Vagina (tissue), 2 donors: ENCODE data around the gene IGF2BP3. TPM values are rescaled to one million over a fixed set of nuclear protein-coding genes. Genes with fewer than 3 reads are reported as not detected.

Experiments used
- DNase-seq, 2 donors: peaks; one replicate each; pipeline ENCODE4 v3.0.0-alpha.2; 2017; ENCODE audit errors: extremely low spot score in 2 of 2
- H3K27ac ChIP-seq: fragments of 200-600 bp; sonication (generic); one replicate; pipeline ENCODE4 v1.5.1; 2019
- H3K27me3 ChIP-seq: fragments of 200-600 bp; sonication (generic); one replicate; pipeline ENCODE4 v1.5.1; 2019
- H3K36me3 ChIP-seq, 2 donors: fragments of 200-600 bp; sonication (generic); one replicate each; pipeline ENCODE4 v1.5.1; 2017 to 2019
- H3K4me1 ChIP-seq: fragments of 200-600 bp; sonication (generic); one replicate; pipeline ENCODE4 v1.5.1; 2019
- H3K4me3 ChIP-seq, 2 donors: fragments of 200-600 bp; sonication (generic); 1 replicate in 1 of 2; 2 replicates in 1 of 2; pipeline ENCODE4 v1.5.1; 2016 to 2019
- H3K9me3 ChIP-seq: fragments of 200-600 bp; sonication (generic); one replicate; pipeline ENCODE4 v1.5.1; 2019
- CTCF ChIP-seq, 3 experiments: fragments of 450-650 bp in 2 of 3; fragments of 200-600 bp in 1 of 3; sonication (generic) in 1 of 3; IDR thresholded peaks; one replicate each; pipeline ENCODE4 v1.5.1; 2017 to 2019; ENCODE audit warnings: antibody characterized with exemption in 3 of 3, mild to moderate bottlenecking in 2 of 3, moderate library complexity in 2 of 3
- POLR2A ChIP-seq, 2 donors: fragments of 450-650 bp; IDR thresholded peaks; one replicate each; pipeline ENCODE4 v1.6.1; 2017; ENCODE audit warnings: antibody characterized with exemption in 2 of 2, mild to moderate bottlenecking in 2 of 2, moderate library complexity in 2 of 2
- POLR2AphosphoS5 ChIP-seq, 2 donors: sonication (generic); formaldehyde crosslinking; IDR thresholded peaks; one replicate each; pipeline ENCODE4 v1.9.0; 2017; ENCODE audit warnings: antibody characterized with exemption in 2 of 2, mild to moderate bottlenecking in 2 of 2, low read depth in 1 of 2; ENCODE audit not compliant: insufficient read depth in 1 of 2
- intact Hi-C: fragments of 100-400 bp; cut with DNase I; formaldehyde crosslinking; loops from one replicate; pipeline ENCODE4 v1.15.1; 2023
- total RNA-seq: library from RNA; depleted of rRNA; stranded (reverse); fragments of >200 nt; gene quantifications from one replicate; pipeline ENCODE4 v1.2.3, GENCODE V29; 2016

IGF2BP3 gene
- total RNA-seq, 1 donor from 2014 or later, result 11.8 TPM

GRCh38 chr7:23454881-23455526 is 15.3 kb downstream of the IGF2BP3 start:
- Histone ChIP-seq H3K4me1 (no peaks in the 10 kb centered on the region), H3K27me3 (no peaks in the 10 kb centered on the region), H3K9me3 (no peaks in the 10 kb centered on the region), H3K36me3 (no peaks in the 10 kb centered on the region), H3K4me3 (no peak overlapping the region), H3K27ac (no peak overlapping the region)
- intact Hi-C loops, result no loop called here
- TF ChIP-seq CTCF (IDR thresholded peaks at IDR 0.05) (no peak), POLR2A (IDR thresholded peaks at IDR 0.05) (no peak), POLR2AphosphoS5 (IDR thresholded peaks at IDR 0.05; ENCODE audit: insufficient read depth in 1 of 2, low read depth in 1 of 2) (no peak)
- DNase-seq, result no peak

GRCh38 chr7:23450518-23450917 is 19.8 kb downstream of the IGF2BP3 start:
- Histone ChIP-seq H3K4me1 (no peaks in the 10 kb centered on the region), H3K36me3 (no peaks in the 10 kb centered on the region), H3K4me3 (no peak overlapping the region), H3K27ac (no peak overlapping the region), H3K9me3 (no peaks in the 10 kb centered on the region), H3K27me3 (no peaks in the 10 kb centered on the region)
- no peak for DNase-seq
- TF ChIP-seq POLR2AphosphoS5 (IDR thresholded peaks at IDR 0.05; ENCODE audit: insufficient read depth in 1 of 2, low read depth in 1 of 2), result no peak
- TF ChIP-seq POLR2A (IDR thresholded peaks at IDR 0.05), result no peak
- TF ChIP-seq CTCF (IDR thresholded peaks at IDR 0.05), result no peak
- intact Hi-C loops, result no loop called here

DNA sequence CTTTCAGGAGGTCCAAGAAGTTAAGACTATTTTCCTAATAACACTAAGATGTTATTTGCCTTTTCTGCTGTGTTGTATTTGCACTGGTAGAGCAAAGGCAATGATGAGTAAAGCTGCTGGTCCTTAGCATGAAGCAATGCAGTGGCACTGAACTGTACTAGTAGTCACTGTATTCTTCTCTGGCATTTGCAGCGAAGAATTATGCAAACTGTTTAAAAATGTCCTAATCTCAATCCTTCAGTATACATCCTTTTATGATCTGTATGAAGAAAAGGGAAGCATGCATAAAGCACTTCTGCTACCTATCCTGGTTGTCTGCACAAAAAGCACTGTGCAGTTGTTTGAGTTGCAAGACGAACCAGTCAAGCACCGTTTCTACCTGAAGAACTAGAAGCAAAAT is 20.4 kb downstream of the IGF2BP3 start:
- no peak overlapping the region for H3K4me3 ChIP-seq
- intact Hi-C loops, result no loop called here
- no peaks in the 10 kb centered on the region for H3K27me3 ChIP-seq

DNA sequence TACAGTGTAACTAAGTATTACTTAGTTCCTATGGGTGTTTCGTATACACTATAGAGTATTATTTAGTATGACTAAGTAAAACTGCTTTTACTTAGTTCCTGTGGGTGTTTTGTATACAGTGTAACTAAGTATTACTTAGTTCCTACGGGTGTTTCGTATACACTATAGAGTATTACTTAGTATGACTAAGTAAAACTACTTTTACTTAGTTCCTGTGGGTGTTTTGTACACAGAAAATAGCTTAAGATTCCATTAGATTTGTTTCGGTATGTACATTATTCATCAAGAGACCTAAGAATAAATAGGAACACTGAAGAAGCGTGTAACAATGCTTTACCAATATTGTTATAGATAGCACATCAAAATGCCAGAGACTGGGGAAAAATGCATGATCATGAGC is 25.0 kb downstream of the IGF2BP3 start:
- H3K4me3 ChIP-seq, result no peak overlapping the region
- H3K9me3 ChIP-seq, result no peaks in the 10 kb centered on the region
- no peak overlapping the region for H3K27ac ChIP-seq
- TF ChIP-seq CTCF (IDR thresholded peaks at IDR 0.05), result no peak
- TF ChIP-seq POLR2A (IDR thresholded peaks at IDR 0.05), result no peak
- no peak for TF ChIP-seq POLR2AphosphoS5 (IDR thresholded peaks at IDR 0.05; ENCODE audit: insufficient read depth in 1 of 2, low read depth in 1 of 2)
- no peaks in the 10 kb centered on the region for H3K4me1 ChIP-seq
- H3K27me3 ChIP-seq, result no peaks in the 10 kb centered on the region
- intact Hi-C loops, result no loop called here
- H3K36me3 ChIP-seq, result no peaks in the 10 kb centered on the region
- no peak for DNase-seq

More for the DNA sequence above, 20.4 kb downstream of the IGF2BP3 start:
- no peak for TF ChIP-seq POLR2AphosphoS5 (IDR thresholded peaks at IDR 0.05; ENCODE audit: insufficient read depth in 1 of 2, low read depth in 1 of 2)
- TF ChIP-seq CTCF (IDR thresholded peaks at IDR 0.05), result no peak
- no peak for TF ChIP-seq POLR2A (IDR thresholded peaks at IDR 0.05)
- H3K9me3 ChIP-seq, result no peaks in the 10 kb centered on the region
- no peaks in the 10 kb centered on the region for H3K4me1 ChIP-seq
- no peak for DNase-seq
- H3K27ac ChIP-seq, result no peak overlapping the region
- H3K36me3 ChIP-seq, result no peaks in the 10 kb centered on the region

DNA sequence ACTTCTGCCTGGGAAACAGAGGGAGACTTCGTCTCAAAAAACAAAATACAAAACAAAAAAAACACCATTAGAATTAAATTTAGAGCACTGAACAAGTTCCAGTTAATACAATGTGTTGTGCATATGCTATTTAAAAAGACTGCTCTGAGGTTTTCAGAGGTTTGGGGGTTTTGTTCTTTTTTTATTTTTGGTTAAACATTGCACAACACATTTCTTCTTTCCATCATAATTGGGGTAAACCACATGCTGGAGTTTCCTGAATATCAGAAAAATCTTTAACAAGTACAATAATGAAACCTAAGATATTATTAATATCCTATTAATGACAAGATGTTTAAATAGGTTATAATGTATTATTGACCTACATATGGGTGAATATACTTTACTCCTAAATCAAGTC is 26.3 kb downstream of the IGF2BP3 start:
- no peaks in the 10 kb centered on the region for H3K27me3 ChIP-seq
- intact Hi-C loops, result no loop called here
- TF ChIP-seq POLR2AphosphoS5 (IDR thresholded peaks at IDR 0.05; ENCODE audit: insufficient read depth in 1 of 2, low read depth in 1 of 2), result no peak
- TF ChIP-seq POLR2A (IDR thresholded peaks at IDR 0.05), result no peak
- no peak for TF ChIP-seq CTCF (IDR thresholded peaks at IDR 0.05)
- DNase-seq, result no peak
- no peaks in the 10 kb centered on the region for H3K4me1 ChIP-seq
- H3K4me3 ChIP-seq, result no peak overlapping the region
- no peaks in the 10 kb centered on the region for H3K36me3 ChIP-seq
- H3K27ac ChIP-seq, result no peak overlapping the region
- H3K9me3 ChIP-seq, result no peaks in the 10 kb centered on the region
